GM23338 (cell line): ENCODE data around the gene HSPA12A.

Experiments used
- CTCF ChIP-seq, 2 experiments: fragments of 200-600 bp in 1 of 2; sonication (generic) in 1 of 2; conservative IDR thresholded peaks; 2 replicates each; pipeline versions ENCODE4 v1.5.1 to v1.6.1; 2016 to 2017; ENCODE audit warnings: antibody characterized with exemption in 2 of 2, low read depth in 2 of 2, mild to moderate bottlenecking in 2 of 2, moderate library complexity in 1 of 2
- EZH2phosphoT487 ChIP-seq: fragments of 200-600 bp; sonication (generic); IDR thresholded peaks from one replicate; pipeline ENCODE4 v1.8.1; 2018; ENCODE audit warnings: antibody characterized with exemption; ENCODE audit not compliant: unreplicated experiment
- POLR2AphosphoS5 ChIP-seq: IDR thresholded peaks from 2 replicates; pipeline ENCODE4 v1.6.1; 2016; ENCODE audit warnings: antibody characterized with exemption, low read depth

DNA sequence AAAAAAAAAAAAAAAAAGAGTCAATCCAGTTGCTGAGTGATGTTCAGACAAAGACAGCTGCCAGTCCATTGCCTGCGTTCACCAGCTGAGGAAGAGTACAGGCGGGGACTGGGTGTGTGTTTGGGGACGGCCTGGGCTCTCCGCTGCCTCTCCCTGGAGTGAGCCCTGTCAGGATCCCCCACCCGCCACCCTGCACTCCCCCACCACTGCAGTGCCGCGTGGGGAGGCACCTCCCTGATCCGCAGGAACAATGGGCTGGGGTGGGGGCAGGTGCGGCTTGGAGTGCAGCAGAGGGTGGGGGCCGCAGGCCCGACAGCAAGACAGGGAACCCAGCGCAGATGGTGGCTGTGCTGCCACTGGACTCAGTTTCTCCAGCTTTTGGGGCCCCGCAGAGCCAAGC, 1.4 kb downstream of the HSPA12A start:
- no peak for TF ChIP-seq POLR2AphosphoS5
- no peak for TF ChIP-seq EZH2phosphoT487
- no peak for TF ChIP-seq CTCF (conservative IDR thresholded peaks at IDR 0.05; ENCODE audit: low read depth in 2 of 2)
